ENCODE results near the gene ZNF507. TPM values are rescaled to one million over a fixed set of nuclear protein-coding genes. Genes with fewer than 3 reads are reported as not detected.

ZNF507 gene
- total RNA-seq, 1 donor from 2014 or later: 24.7 TPM

DNA sequence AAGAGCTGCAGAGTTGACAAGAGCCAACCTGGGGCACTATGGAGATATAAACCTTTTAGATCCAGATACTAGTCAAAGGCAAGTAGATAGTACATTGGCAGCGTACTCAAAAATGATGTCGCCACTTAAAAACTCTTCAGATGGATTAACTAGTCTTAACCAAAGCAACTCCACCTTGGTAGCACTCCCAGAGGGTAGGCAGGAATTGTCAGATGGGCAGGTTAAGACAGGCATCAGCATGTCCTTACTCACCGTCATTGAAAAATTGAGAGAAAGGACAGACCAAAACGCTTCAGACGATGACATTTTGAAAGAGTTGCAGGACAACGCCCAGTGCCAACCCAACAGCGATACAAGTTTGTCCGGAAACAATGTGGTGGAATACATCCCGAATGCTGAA lies 8.9 kb downstream of the ZNF507 start:
- Mint-ChIP-seq H3K36me3 (ENCODE audit: unreplicated experiment) (no peaks in the 10 kb centered on the region), H3K27ac (ENCODE audit: unreplicated experiment) (no peak overlapping the region), H3K4me1 (ENCODE audit: low read depth, unreplicated experiment) (peaks cover 2% of the 10 kb centered on the region), H3K9me3 (ENCODE audit: unreplicated experiment) (peaks cover 2% of the 10 kb centered on the region), H3K4me3 (ENCODE audit: unreplicated experiment) (no peak overlapping the region), H3K27me3 (ENCODE audit: unreplicated experiment) (no peaks in the 10 kb centered on the region)
- no peak for DNase-seq
- TF ChIP-seq, protein P1, sequence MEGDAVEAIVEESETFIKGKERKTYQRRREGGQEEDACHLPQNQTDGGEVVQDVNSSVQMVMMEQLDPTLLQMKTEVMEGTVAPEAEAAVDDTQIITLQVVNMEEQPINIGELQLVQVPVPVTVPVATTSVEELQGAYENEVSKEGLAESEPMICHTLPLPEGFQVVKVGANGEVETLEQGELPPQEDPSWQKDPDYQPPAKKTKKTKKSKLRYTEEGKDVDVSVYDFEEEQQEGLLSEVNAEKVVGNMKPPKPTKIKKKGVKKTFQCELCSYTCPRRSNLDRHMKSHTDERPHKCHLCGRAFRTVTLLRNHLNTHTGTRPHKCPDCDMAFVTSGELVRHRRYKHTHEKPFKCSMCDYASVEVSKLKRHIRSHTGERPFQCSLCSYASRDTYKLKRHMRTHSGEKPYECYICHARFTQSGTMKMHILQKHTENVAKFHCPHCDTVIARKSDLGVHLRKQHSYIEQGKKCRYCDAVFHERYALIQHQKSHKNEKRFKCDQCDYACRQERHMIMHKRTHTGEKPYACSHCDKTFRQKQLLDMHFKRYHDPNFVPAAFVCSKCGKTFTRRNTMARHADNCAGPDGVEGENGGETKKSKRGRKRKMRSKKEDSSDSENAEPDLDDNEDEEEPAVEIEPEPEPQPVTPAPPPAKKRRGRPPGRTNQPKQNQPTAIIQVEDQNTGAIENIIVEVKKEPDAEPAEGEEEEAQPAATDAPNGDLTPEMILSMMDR (IDR thresholded peaks at IDR 0.05; ENCODE audit: partially characterized antibody, unreplicated experiment): no peak

DNA sequence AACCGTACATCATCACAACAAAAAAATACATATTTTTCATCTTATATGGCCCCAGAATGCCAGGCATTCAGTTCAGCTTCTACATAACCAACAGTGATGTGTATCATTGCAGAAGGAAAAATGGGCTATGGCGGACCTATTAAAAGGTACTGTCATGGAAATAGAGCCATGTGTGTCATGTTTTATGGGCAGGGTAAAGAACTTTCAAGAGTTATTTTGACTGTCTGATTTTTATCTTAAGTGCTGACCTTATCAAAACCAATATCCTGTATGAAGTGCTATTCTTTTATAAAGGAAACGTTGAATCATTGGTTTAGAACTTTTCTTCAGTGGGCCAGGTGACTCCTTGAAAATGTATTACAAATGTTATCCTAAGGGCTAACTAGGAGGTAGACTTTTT lies 9.9 kb downstream of the ZNF507 start:
- Mint-ChIP-seq H3K4me1 (ENCODE audit: low read depth, unreplicated experiment) (peaks cover 1% of the 10 kb centered on the region), H3K36me3 (ENCODE audit: unreplicated experiment) (no peaks in the 10 kb centered on the region), H3K27me3 (ENCODE audit: unreplicated experiment) (no peaks in the 10 kb centered on the region), H3K4me3 (ENCODE audit: unreplicated experiment) (no peak overlapping the region), H3K9me3 (ENCODE audit: unreplicated experiment) (peaks cover 2% of the 10 kb centered on the region), H3K27ac (ENCODE audit: unreplicated experiment) (no peak overlapping the region)
- TF ChIP-seq, protein P1 (IDR thresholded peaks at IDR 0.05; ENCODE audit: partially characterized antibody, unreplicated experiment): no peak
- DNase-seq: no peak

DNA sequence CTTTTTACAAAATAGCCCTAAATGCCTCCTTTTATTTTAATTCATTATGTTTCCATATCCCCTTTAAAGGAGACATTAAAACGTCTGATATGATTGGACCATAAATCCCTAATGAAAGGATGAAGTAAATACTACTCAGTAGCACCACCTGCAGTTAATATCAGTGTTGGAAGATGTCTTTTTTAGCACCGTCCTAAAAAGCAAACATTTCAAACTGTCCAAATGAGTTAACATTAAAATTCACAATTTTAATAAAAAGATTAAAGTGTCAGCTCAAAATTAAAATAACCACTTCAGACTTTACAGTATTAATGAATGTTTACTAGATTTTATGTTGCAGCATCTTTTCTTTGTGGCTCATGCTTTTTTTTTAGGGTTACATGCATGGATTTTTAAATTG lies 12.3 kb downstream of the ZNF507 start:
- H3K27me3 Mint-ChIP-seq (ENCODE audit: unreplicated experiment): no peaks in the 10 kb centered on the region
- H3K4me3 Mint-ChIP-seq (ENCODE audit: unreplicated experiment): no peak overlapping the region
- TF ChIP-seq, protein P1 (IDR thresholded peaks at IDR 0.05; ENCODE audit: partially characterized antibody, unreplicated experiment): no peak
- no peaks in the 10 kb centered on the region for H3K36me3 Mint-ChIP-seq (ENCODE audit: unreplicated experiment)
- DNase-seq: no peak
- H3K9me3 Mint-ChIP-seq (ENCODE audit: unreplicated experiment): peaks cover 2% of the 10 kb centered on the region
- H3K4me1 Mint-ChIP-seq (ENCODE audit: low read depth, unreplicated experiment): no peaks in the 10 kb centered on the region
- no peak overlapping the region for H3K27ac Mint-ChIP-seq (ENCODE audit: unreplicated experiment)

DNA sequence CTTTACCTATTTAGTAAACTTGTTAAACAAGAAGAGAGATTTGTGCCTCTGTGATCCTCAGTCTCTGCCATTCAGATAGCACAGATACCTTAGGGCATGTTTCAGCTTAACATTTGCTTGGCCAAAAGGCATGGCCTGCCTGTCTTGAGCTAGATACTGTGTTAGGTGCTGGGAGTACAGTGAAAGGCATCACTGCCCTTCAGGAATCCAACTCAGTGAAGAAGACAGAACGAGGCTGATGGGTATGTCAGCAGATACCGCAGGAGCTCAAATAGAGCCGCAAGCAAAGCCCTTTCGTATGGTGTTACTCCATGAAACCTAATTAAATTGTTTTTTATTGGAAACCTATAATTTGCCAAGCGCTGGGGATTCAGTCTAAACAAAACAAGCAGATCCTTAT lies 12.9 kb downstream of the ZNF507 start:
- Mint-ChIP-seq H3K36me3 (ENCODE audit: unreplicated experiment) (no peaks in the 10 kb centered on the region), H3K9me3 (ENCODE audit: unreplicated experiment) (peaks cover 2% of the 10 kb centered on the region), H3K4me3 (ENCODE audit: unreplicated experiment) (no peak overlapping the region), H3K4me1 (ENCODE audit: low read depth, unreplicated experiment) (no peaks in the 10 kb centered on the region), H3K27ac (ENCODE audit: unreplicated experiment) (no peak overlapping the region), H3K27me3 (ENCODE audit: unreplicated experiment) (no peaks in the 10 kb centered on the region)
- TF ChIP-seq, protein P1 (IDR thresholded peaks at IDR 0.05; ENCODE audit: partially characterized antibody, unreplicated experiment): no peak
- DNase-seq: no peak

DNA sequence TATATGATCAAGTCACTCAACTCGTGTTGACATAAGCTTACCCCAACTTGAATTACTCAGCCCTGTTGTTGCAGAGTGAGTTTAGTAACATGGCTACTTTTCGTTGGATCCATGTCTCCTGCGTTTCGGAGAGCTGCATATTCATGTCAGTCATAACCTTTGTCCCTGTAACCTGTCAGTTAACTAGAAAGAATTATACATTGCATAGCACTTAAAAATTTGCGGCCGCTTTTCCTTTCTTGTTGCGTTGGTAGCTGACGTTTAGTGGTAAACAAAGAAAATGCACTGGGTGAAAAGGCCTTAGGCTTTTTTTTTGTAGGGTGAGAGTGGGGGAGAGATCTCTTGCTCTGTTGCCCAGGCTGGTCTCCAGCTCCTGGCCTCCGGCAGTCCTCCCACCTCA lies 14.2 kb downstream of the ZNF507 start:
- no peaks in the 10 kb centered on the region for H3K36me3 Mint-ChIP-seq (ENCODE audit: unreplicated experiment)
- no peak for DNase-seq
- no peak overlapping the region for H3K4me3 Mint-ChIP-seq (ENCODE audit: unreplicated experiment)
- H3K4me1 Mint-ChIP-seq (ENCODE audit: low read depth, unreplicated experiment): no peaks in the 10 kb centered on the region
- H3K9me3 Mint-ChIP-seq (ENCODE audit: unreplicated experiment): no peaks in the 10 kb centered on the region
- TF ChIP-seq, protein P1 (IDR thresholded peaks at IDR 0.05; ENCODE audit: partially characterized antibody, unreplicated experiment): no peak
- no peaks in the 10 kb centered on the region for H3K27me3 Mint-ChIP-seq (ENCODE audit: unreplicated experiment)
- H3K27ac Mint-ChIP-seq (ENCODE audit: unreplicated experiment): no peak overlapping the region
